ENCODE results near the gene LMTK3. TPM values are rescaled to one million over a fixed set of nuclear protein-coding genes. Genes with fewer than 3 reads are reported as not detected.

The LMTK3 gene
- total and polyA plus RNA-seq, 2 of the 13 experiments (the other 11 are each of a cell fraction or from before 2014, with no cell fraction given): 0.18 to 0.29 TPM

DNA sequence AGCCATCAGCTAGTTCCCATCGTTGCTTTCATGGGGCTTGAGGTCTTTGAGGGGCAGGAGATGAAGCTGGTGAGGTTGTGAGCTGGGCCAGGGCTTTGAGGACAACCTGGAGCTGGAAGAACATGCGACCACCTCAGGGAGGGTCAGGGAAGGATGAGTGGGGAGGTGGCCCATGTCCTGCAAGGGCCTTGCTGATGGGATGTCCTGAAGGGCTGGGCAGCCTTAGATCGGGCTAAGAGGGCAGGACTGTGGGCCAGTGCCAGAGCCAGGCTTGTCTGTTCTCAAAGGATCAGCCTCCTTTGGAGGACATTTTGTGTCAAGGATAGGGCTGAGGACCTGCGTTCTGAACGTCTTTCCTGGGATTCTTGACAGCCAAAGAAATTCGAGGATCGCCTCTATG lies 31.9 kb downstream of the LMTK3 start:
- H3K4me1 ChIP-seq (ENCODE audit: insufficient read depth, low read length): peaks cover 8% of the 10 kb centered on the region; the same call in 1 of the 2 replicates
- BruUV-seq (replicated peaks): no TSS peak
- no peak overlapping the region for H3K9ac ChIP-seq (ENCODE audit: insufficient read depth, low read depth, low read length)
- H3K27ac ChIP-seq (ENCODE audit: extremely low read length, insufficient read depth, low read length): no peak overlapping the region
- H3K4me3 ChIP-seq (replicated peaks in 1 of 3; ENCODE audit: insufficient read depth in 1 of 3, low read depth in 2 of 3, low read length in 3 of 3): no peak overlapping the region
- no peaks in the 10 kb centered on the region for H3K27me3 ChIP-seq (ENCODE audit: control insufficient read depth in 1 of 2, insufficient read depth in 2 of 2, low read length in 2 of 2)
- no peak; the same call in 2 of the 3 replicates for ATAC-seq
- peaks cover 13 to 21% of the 10 kb centered on the region in 2 experiments; a peak in 4 of 5 replicates for H3K36me3 ChIP-seq (replicated peaks in 1 of 2; ENCODE audit: control insufficient read depth in 1 of 2, insufficient read depth in 2 of 2, low read length in 2 of 2)
- no peak for FAIRE-seq
- no peaks in the 10 kb centered on the region for H3K79me2 ChIP-seq (ENCODE audit: insufficient read depth, low read length)
- POLR2A ChIA-PET: interaction anchor here (0.9 to 1.4 kb wide), 2 partner anchors 8 to 13 kb away, joined by 4 read pairs; no protein-coding TSS in a partner anchor
- H2AFZ ChIP-seq (ENCODE audit: low read length): no peak overlapping the region
- H3K9me3 ChIP-seq (ENCODE audit: low read length): no peaks in the 10 kb centered on the region
- 87% methylated on average over 3 of the region's 7 CpGs for WGBS (ENCODE audit: low lambda C conversion rate)
- H3K4me2 ChIP-seq (ENCODE audit: low read depth, low read length): no peak overlapping the region
- DNase-seq (ENCODE audit: low spot score): no peak
- TF ChIP-seq NFATC3 (CRISPR knock-in tag; IDR thresholded peaks at IDR 0.05): no peak
- TF ChIP-seq, protein P1, sequence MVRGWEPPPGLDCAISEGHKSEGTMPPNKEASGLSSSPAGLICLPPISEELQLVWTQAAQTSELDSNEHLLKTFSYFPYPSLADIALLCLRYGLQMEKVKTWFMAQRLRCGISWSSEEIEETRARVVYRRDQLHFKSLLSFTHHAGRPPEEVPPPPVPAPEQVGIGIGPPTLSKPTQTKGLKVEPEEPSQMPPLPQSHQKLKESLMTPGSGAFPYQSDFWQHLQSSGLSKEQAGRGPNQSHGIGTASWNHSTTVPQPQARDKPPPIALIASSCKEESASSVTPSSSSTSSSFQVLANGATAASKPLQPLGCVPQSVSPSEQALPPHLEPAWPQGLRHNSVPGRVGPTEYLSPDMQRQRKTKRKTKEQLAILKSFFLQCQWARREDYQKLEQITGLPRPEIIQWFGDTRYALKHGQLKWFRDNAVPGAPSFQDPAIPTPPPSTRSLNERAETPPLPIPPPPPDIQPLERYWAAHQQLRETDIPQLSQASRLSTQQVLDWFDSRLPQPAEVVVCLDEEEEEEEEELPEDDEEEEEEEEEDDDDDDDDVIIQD (CRISPR knock-in tag; IDR thresholded peaks at IDR 0.05; ENCODE audit: low read depth): no peak
- no peak for TF ChIP-seq SP4 (CRISPR knock-in tag; IDR thresholded peaks at IDR 0.05)
- TF ChIP-seq PTBP1 (IDR thresholded peaks at IDR 0.05; ENCODE audit: low read depth, low read length, poor library complexity, severe bottlenecking): no peak
- TF ChIP-seq KAT2B (IDR thresholded peaks at IDR 0.05; ENCODE audit: borderline replicate concordance, low read depth, low read length): no peak
- TF ChIP-seq TEAD3 (CRISPR knock-in tag; optimal IDR thresholded peaks at IDR 0.05; ENCODE audit: borderline replicate concordance): no peak
- TF ChIP-seq IKZF4 (CRISPR knock-in tag; IDR thresholded peaks at IDR 0.05; ENCODE audit: borderline replicate concordance, low read depth, not compliant biosample characterization): no peak
- TF ChIP-seq ZNF749 (CRISPR knock-in tag; IDR thresholded peaks at IDR 0.05; ENCODE audit: borderline replicate concordance): no peak
- intact Hi-C loops (cut with micrococcal nuclease; ENCODE audit: unreplicated experiment) (no loop called here), in situ Hi-C loops (cut with HindIII; ENCODE audit: extremely low pct_ligation_motif_present, low pct_unique_long_range_greater_than_20kb) (no loop called here)
- no peaks in the 10 kb centered on the region for H4K20me1 ChIP-seq (ENCODE audit: insufficient read depth, low read length)
- CTCF ChIA-PET (ENCODE audit: low intra/inter-chr PET ratio, low total read pairs): no interaction called here

All from HepG2 (cell line).